ENCODE results near the gene TRPV2. TPM values are rescaled to one million over a fixed set of nuclear protein-coding genes. Genes with fewer than 3 reads are reported as not detected.

The TRPV2 gene
- total and polyA plus RNA-seq, 4 donors = 2.9 to 9.3 (median 4.6) TPM

- TF ChIP-seq, protein P1, sequence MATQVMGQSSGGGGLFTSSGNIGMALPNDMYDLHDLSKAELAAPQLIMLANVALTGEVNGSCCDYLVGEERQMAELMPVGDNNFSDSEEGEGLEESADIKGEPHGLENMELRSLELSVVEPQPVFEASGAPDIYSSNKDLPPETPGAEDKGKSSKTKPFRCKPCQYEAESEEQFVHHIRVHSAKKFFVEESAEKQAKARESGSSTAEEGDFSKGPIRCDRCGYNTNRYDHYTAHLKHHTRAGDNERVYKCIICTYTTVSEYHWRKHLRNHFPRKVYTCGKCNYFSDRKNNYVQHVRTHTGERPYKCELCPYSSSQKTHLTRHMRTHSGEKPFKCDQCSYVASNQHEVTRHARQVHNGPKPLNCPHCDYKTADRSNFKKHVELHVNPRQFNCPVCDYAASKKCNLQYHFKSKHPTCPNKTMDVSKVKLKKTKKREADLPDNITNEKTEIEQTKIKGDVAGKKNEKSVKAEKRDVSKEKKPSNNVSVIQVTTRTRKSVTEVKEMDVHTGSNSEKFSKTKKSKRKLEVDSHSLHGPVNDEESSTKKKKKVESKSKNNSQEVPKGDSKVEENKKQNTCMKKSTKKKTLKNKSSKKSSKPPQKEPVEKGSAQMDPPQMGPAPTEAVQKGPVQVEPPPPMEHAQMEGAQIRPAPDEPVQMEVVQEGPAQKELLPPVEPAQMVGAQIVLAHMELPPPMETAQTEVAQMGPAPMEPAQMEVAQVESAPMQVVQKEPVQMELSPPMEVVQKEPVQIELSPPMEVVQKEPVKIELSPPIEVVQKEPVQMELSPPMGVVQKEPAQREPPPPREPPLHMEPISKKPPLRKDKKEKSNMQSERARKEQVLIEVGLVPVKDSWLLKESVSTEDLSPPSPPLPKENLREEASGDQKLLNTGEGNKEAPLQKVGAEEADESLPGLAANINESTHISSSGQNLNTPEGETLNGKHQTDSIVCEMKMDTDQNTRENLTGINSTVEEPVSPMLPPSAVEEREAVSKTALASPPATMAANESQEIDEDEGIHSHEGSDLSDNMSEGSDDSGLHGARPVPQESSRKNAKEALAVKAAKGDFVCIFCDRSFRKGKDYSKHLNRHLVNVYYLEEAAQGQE (IDR thresholded peaks at IDR 0.05) = no peak
- TF ChIP-seq FOXA2 (IDR thresholded peaks at IDR 0.05) (no peak), SP1 (IDR thresholded peaks at IDR 0.05) (no peak)
Observed at GRCh38 chr17:16406742-16407674, 8.4 kb upstream of the TRPV2 start (continued).

- Histone ChIP-seq H3K27me3 (ENCODE audit: control insufficient read depth in 4 of 4, insufficient read depth in 4 of 4, low read length in 3 of 4) (no peaks in the 10 kb centered on the region), H3K4me3 (ENCODE audit: low read depth in 1 of 3, low read length in 3 of 3) (no peak overlapping the region), H3K4me1 (ENCODE audit: control insufficient read depth in 4 of 4, insufficient read depth in 4 of 4, low read length in 3 of 4) (peaks cover 4 to 9% (median 7%) of the 10 kb centered on the region in 4 donors), H3K27ac (ENCODE audit: low read depth in 1 of 2, low read length in 2 of 2) (peak overlapping the region; percentile 44 to 89), H3K9me3 (ENCODE audit: control insufficient read depth in 4 of 4, low read length in 3 of 4) (no peaks in the 10 kb centered on the region), H3K36me3 (ENCODE audit: control insufficient read depth in 4 of 4, insufficient read depth in 3 of 4, low read depth in 1 of 4, low read length in 3 of 4) (no peaks in the 10 kb centered on the region), H3K9ac (ENCODE audit: low read depth in 1 of 2, low read length in 2 of 2) (peak overlapping the region in 1 of 2 donors; percentile 16)
- DNase-seq (ENCODE audit: low spot score) = peak; percentile 66
- TF ChIP-seq RAD21 (IDR thresholded peaks at IDR 0.05) = no peak
- TF ChIP-seq MAX (IDR thresholded peaks at IDR 0.05) = no peak
- TF ChIP-seq, protein P2, sequence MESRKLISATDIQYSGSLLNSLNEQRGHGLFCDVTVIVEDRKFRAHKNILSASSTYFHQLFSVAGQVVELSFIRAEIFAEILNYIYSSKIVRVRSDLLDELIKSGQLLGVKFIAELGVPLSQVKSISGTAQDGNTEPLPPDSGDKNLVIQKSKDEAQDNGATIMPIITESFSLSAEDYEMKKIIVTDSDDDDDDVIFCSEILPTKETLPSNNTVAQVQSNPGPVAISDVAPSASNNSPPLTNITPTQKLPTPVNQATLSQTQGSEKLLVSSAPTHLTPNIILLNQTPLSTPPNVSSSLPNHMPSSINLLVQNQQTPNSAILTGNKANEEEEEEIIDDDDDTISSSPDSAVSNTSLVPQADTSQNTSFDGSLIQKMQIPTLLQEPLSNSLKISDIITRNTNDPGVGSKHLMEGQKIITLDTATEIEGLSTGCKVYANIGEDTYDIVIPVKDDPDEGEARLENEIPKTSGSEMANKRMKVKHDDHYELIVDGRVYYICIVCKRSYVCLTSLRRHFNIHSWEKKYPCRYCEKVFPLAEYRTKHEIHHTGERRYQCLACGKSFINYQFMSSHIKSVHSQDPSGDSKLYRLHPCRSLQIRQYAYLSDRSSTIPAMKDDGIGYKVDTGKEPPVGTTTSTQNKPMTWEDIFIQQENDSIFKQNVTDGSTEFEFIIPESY (IDR thresholded peaks at IDR 0.05) = no peak
- no peak for TF ChIP-seq JUND (IDR thresholded peaks at IDR 0.05)
- TF ChIP-seq NR2F2 (IDR thresholded peaks at IDR 0.05) = no peak
- TF ChIP-seq GABPA (IDR thresholded peaks at IDR 0.05 in 1 of 2, conservative IDR thresholded peaks at IDR 0.05 in 1 of 2) = no peak
- TF ChIP-seq RXRA (IDR thresholded peaks at IDR 0.05) = no peak
- no peak for TF ChIP-seq ATF3 (IDR thresholded peaks at IDR 0.05)
- no peak for TF ChIP-seq YY1 (IDR thresholded peaks at IDR 0.05)
- TF ChIP-seq SP1 (IDR thresholded peaks at IDR 0.05) = no peak
- no peak for TF ChIP-seq EGR1 (IDR thresholded peaks at IDR 0.05; ENCODE audit: low read depth in 2 of 2)
- TF ChIP-seq, protein P1 (IDR thresholded peaks at IDR 0.05) = no peak
- no peak for TF ChIP-seq FOXA1 (IDR thresholded peaks at IDR 0.05)
- no peak for TF ChIP-seq FOXA2 (IDR thresholded peaks at IDR 0.05)
- no peak for TF ChIP-seq TAF1 (conservative IDR thresholded peaks at IDR 0.05)
- TF ChIP-seq, protein P3, sequence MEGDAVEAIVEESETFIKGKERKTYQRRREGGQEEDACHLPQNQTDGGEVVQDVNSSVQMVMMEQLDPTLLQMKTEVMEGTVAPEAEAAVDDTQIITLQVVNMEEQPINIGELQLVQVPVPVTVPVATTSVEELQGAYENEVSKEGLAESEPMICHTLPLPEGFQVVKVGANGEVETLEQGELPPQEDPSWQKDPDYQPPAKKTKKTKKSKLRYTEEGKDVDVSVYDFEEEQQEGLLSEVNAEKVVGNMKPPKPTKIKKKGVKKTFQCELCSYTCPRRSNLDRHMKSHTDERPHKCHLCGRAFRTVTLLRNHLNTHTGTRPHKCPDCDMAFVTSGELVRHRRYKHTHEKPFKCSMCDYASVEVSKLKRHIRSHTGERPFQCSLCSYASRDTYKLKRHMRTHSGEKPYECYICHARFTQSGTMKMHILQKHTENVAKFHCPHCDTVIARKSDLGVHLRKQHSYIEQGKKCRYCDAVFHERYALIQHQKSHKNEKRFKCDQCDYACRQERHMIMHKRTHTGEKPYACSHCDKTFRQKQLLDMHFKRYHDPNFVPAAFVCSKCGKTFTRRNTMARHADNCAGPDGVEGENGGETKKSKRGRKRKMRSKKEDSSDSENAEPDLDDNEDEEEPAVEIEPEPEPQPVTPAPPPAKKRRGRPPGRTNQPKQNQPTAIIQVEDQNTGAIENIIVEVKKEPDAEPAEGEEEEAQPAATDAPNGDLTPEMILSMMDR (IDR thresholded peaks at IDR 0.05; ENCODE audit: low read depth, low read length, missing input control) = no peak
- no peak for TF ChIP-seq HNF4A (conservative IDR thresholded peaks at IDR 0.05)
- no peak for TF ChIP-seq HNF4G (IDR thresholded peaks at IDR 0.05)
- WGBS = 47% methylated on average over 14 of the region's 14 CpGs
Observed at GRCh38 chr17:16407911-16408588, 7.3 kb upstream of the TRPV2 start.
